Stimulated activated CD4-positive, alpha-beta T cell treated with anti-CD3 and anti-CD28 coated beads, Interleukin-15, amount 100 ng/mL, for 1 hour (primary cell): ENCODE measurements around the gene MXRA8.

Experiments used
- DNase-seq, 2 donors: peaks; one replicate each; pipeline ENCODE4 v3.0.0-alpha.2; 2020; ENCODE audit warnings: low read depth in 1 of 2, low spot score in 1 of 2

Gene MXRA8

GRCh38 chr1:1351511-1352427 is 6.6 kb downstream of the MXRA8 start:
- no peak for DNase-seq

GRCh38 chr1:1349256-1350012 is 8.9 kb downstream of the MXRA8 start, which contains the start of gene DVL1:
TSS of gene DVL1 (minus strand) at chr1:1349418. CDS start at chr1:1349065, 353 bp downstream.
- peak; percentile 61 to 67 for DNase-seq

GRCh38 chr1:1348420-1349255 is 9.7 kb downstream of the MXRA8 start:
- no peak for DNase-seq

GRCh38 chr1:1347663-1348419 is 10.5 kb downstream of the MXRA8 start:
- no peak for DNase-seq

GRCh38 chr1:1347026-1347595 is 11.2 kb downstream of the MXRA8 start:
- no peak for DNase-seq

- no peak for DNase-seq
Observed at GRCh38 chr1:1346501-1346890, 11.9 kb downstream of the MXRA8 start.

- no peak for DNase-seq
Observed at GRCh38 chr1:1345860-1346500, 12.4 kb downstream of the MXRA8 start.

- DNase-seq: no peak
Observed at GRCh38 chr1:1345384-1345783, 13.0 kb downstream of the MXRA8 start.

- peak in 1 of 2 donors; percentile 29 for DNase-seq
Observed at GRCh38 chr1:1344655-1345361, 13.5 kb downstream of the MXRA8 start.

GRCh38 chr1:1343811-1344421 is 14.4 kb downstream of the MXRA8 start:
- no peak for DNase-seq

GRCh38 chr1:1342584-1343115 is 15.7 kb downstream of the MXRA8 start:
- no peak for DNase-seq

- no peak for DNase-seq
Observed at GRCh38 chr1:1342061-1342562, 16.2 kb downstream of the MXRA8 start.

- no peak for DNase-seq
Observed at GRCh38 chr1:1341549-1342021, 16.8 kb downstream of the MXRA8 start.

- no peak for DNase-seq
Observed at GRCh38 chr1:1340791-1341548, 17.4 kb downstream of the MXRA8 start.

- no peak for DNase-seq
Observed at GRCh38 chr1:1340185-1340584, 18.2 kb downstream of the MXRA8 start.

- DNase-seq: no peak
Observed at GRCh38 chr1:1338278-1338677, 20.1 kb downstream of the MXRA8 start.

GRCh38 chr1:1337793-1338147 is 20.6 kb downstream of the MXRA8 start:
- DNase-seq: peak in 1 of 2 donors; percentile 40
